Suprapubic skin (tissue), 4 donors: ENCODE results near the gene HDLBP. TPM values are rescaled to one million over a fixed set of nuclear protein-coding genes. Genes with fewer than 3 reads are reported as not detected.

Experiments used
- DNase-seq, 2 donors: peaks; one replicate each; pipeline ENCODE4 v3.0.0-alpha.2; 2019; ENCODE audit warnings: low spot score in 2 of 2
- H3K27ac ChIP-seq: fragments of 200-600 bp; sonication (generic); one replicate; pipeline ENCODE4 v1.5.1; 2019
- H3K27me3 ChIP-seq: fragments of 200-600 bp; sonication (generic); one replicate; pipeline ENCODE4 v1.5.1; 2019
- H3K36me3 ChIP-seq: fragments of 200-600 bp; sonication (generic); one replicate; pipeline ENCODE4 v1.5.1; 2019
- H3K4me1 ChIP-seq: fragments of 200-600 bp; sonication (generic); one replicate; pipeline ENCODE4 v1.5.1; 2019
- H3K4me3 ChIP-seq: fragments of 200-600 bp; sonication (generic); one replicate; pipeline ENCODE4 v1.5.1; 2019; ENCODE audit warnings: mild to moderate bottlenecking
- H3K9me3 ChIP-seq: fragments of 200-600 bp; sonication (generic); one replicate; pipeline ENCODE4 v1.5.1; 2019
- CTCF ChIP-seq, 2 donors: fragments of 200-600 bp in 1 of 2; fragments of 450-650 bp in 1 of 2; sonication (generic) in 1 of 2; IDR thresholded peaks; one replicate each; pipeline ENCODE4 v1.5.1; 2016 to 2019; ENCODE audit warnings: antibody characterized with exemption in 2 of 2, mild to moderate bottlenecking in 1 of 2, moderate library complexity in 1 of 2
- EP300 ChIP-seq: sonication (generic); formaldehyde crosslinking; IDR thresholded peaks from one replicate; pipeline ENCODE4 v1.6.1; 2017; ENCODE audit warnings: antibody characterized with exemption
- POLR2A ChIP-seq, 2 donors: fragments of 450-650 bp; IDR thresholded peaks; one replicate each; pipeline ENCODE4 v1.6.1; 2017; ENCODE audit warnings: antibody characterized with exemption in 2 of 2, mild to moderate bottlenecking in 2 of 2, moderate library complexity in 2 of 2
- POLR2AphosphoS5 ChIP-seq, 3 donors: sonication (generic); formaldehyde crosslinking; IDR thresholded peaks; one replicate each; pipeline ENCODE4 v1.6.1; 2017; ENCODE audit warnings: antibody characterized with exemption in 3 of 3
- WGBS: methylation state at CpG from one replicate; pipeline ENCODE4 v1.1.5; 2018; 5-methylcytosine and 5-hydroxymethylcytosine counted together
- total RNA-seq, 4 donors: library from RNA; depleted of rRNA; stranded (reverse); fragments of >200 nt; gene quantifications; one replicate each; pipeline ENCODE4 v1.1.0, GENCODE V29; 2016

HDLBP gene
- total RNA-seq, 4 donors from 2014 or later: 263 to 400 (median 287) TPM

GRCh38 chr2:241242306-241242705 is 73.2 kb downstream of the HDLBP start:
- H3K36me3 ChIP-seq: peaks cover 98% of the 10 kb centered on the region

DNA sequence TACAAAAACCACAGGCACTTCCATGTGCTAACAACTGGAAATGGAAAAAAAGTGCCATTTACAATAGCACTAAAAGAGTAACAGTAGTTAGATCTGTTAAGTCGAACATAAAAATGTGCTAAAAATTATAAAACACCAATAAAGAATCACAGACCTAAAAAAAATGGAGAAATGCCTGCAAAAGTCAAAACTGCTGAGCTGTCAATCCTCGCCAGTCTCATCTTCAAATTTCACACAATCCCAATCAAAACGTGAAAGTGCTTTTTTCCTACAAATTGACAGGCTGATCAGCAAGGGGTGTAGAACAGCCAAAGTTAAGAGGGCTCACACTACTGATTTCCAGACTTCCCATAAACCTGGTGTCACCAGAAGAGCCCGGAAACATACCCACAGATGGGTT is 73.8 kb downstream of the HDLBP start:
- Histone ChIP-seq H3K27me3 (no peaks in the 10 kb centered on the region), H3K9me3 (no peaks in the 10 kb centered on the region), H3K4me1 (no peaks in the 10 kb centered on the region), H3K36me3 (peaks cover 98% of the 10 kb centered on the region), H3K4me3 (no peak overlapping the region), H3K27ac (no peak overlapping the region)
- no peak for DNase-seq
- WGBS: 88% methylated on average over 4 of the region's 4 CpGs
- TF ChIP-seq CTCF (IDR thresholded peaks at IDR 0.05): no peak
- no peak for TF ChIP-seq EP300
- TF ChIP-seq POLR2A (IDR thresholded peaks at IDR 0.05): no peak
- TF ChIP-seq POLR2AphosphoS5 (IDR thresholded peaks at IDR 0.05): no peak

More at GRCh38 chr2:241242306-241242705, 73.2 kb downstream of the HDLBP start:
- no peak overlapping the region for H3K27ac ChIP-seq
- no peaks in the 10 kb centered on the region for H3K4me1 ChIP-seq
- no peaks in the 10 kb centered on the region for H3K9me3 ChIP-seq
- no peak overlapping the region for H3K4me3 ChIP-seq
- 84% methylated on average over 13 of the region's 14 CpGs for WGBS
- no peak for TF ChIP-seq POLR2AphosphoS5 (IDR thresholded peaks at IDR 0.05)
- no peaks in the 10 kb centered on the region for H3K27me3 ChIP-seq
- DNase-seq: peak in 1 of 2 donors; percentile 51

GRCh38 chr2:241240320-241241004 is 75.0 kb downstream of the HDLBP start:
- TF ChIP-seq POLR2A (IDR thresholded peaks at IDR 0.05) (no peak), CTCF (IDR thresholded peaks at IDR 0.05) (no peak), POLR2AphosphoS5 (IDR thresholded peaks at IDR 0.05) (no peak), EP300 (no peak)
- no peaks in the 10 kb centered on the region for H3K9me3 ChIP-seq
- H3K36me3 ChIP-seq: peaks cover 98% of the 10 kb centered on the region
- H3K27ac ChIP-seq: no peak overlapping the region
- peak in 1 of 2 donors; percentile 50 for DNase-seq
- no peaks in the 10 kb centered on the region for H3K27me3 ChIP-seq
- 84% methylated on average over 11 of the region's 21 CpGs for WGBS
- no peaks in the 10 kb centered on the region for H3K4me1 ChIP-seq
- no peak overlapping the region for H3K4me3 ChIP-seq

- 95% methylated on average over 25 of the region's 28 CpGs for WGBS
- Histone ChIP-seq H3K36me3 (peaks cover 98% of the 10 kb centered on the region), H3K27me3 (no peaks in the 10 kb centered on the region), H3K4me1 (no peaks in the 10 kb centered on the region), H3K9me3 (no peaks in the 10 kb centered on the region), H3K4me3 (no peak overlapping the region), H3K27ac (no peak overlapping the region)
- no peak for TF ChIP-seq POLR2A (IDR thresholded peaks at IDR 0.05)
- no peak for TF ChIP-seq CTCF (IDR thresholded peaks at IDR 0.05)
- TF ChIP-seq POLR2AphosphoS5 (IDR thresholded peaks at IDR 0.05): no peak
- TF ChIP-seq EP300: no peak
- DNase-seq: peak in 1 of 2 donors; percentile 51
These were observed 75.8 kb downstream of the HDLBP start for GRCh38 chr2:241239552-241240202.

DNA sequence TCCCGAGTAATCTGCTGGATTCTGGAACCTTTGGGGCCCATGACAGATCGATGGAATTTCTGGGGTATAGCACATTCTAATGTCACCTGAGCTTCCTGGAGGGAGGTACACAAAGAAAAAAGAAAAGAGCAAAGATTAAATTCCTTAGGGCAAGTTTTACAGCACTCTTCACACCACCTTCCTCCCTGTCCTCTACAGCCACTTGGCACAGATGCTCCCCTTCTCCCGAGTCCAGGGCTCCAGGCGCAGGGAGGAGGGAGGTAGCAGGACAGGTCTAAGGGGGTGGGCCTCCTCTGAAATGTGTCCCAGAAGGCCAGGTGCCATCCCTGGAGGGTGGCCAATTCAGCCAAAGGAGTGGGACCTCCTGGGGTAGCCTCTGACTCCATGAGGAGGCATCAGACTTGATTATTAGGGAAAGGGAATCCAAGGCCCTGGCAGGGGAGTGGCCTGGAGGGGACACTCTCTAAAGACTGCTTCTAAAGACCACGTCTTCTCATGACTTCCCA is 76.7 kb downstream of the HDLBP start:
- no peaks in the 10 kb centered on the region for H3K27me3 ChIP-seq
- TF ChIP-seq POLR2A (IDR thresholded peaks at IDR 0.05) (no peak), EP300 (no peak), POLR2AphosphoS5 (IDR thresholded peaks at IDR 0.05) (no peak), CTCF (IDR thresholded peaks at IDR 0.05) (no peak)
- H3K4me1 ChIP-seq: no peaks in the 10 kb centered on the region
- H3K4me3 ChIP-seq: no peak overlapping the region
- WGBS: 94% methylated on average over 5 of the region's 5 CpGs
- peak in 1 of 2 donors; percentile 57 for DNase-seq
- H3K9me3 ChIP-seq: no peaks in the 10 kb centered on the region
- no peak overlapping the region for H3K27ac ChIP-seq
- H3K36me3 ChIP-seq: peaks cover 98% of the 10 kb centered on the region
